IMR-90 (cell line): Measurements from ENCODE around the gene DOCK4. TPM values are rescaled to one million over a fixed set of nuclear protein-coding genes. Genes with fewer than 3 reads are reported as not detected.

Experiments used
- ATAC-seq: fragments of 200-7000 bp; cut with Tn5 transposase; 2 replicates; pipeline ENCODE4 v1.9.1; 2020; ENCODE audit warnings: low read depth, mild to moderate bottlenecking, moderate library complexity
- BruUV-seq: library from RNA; stranded (reverse); fragments of 400-500 nt; replicated peaks from 2 replicates; lab custom pipeline; 2021; lab: Mats Ljungman, UMichigan
- CTCF ChIA-PET: fragments of 300-600 bp; formaldehyde crosslinking; extraction: SDS; loops from one replicate; lab custom pipeline; 2021; ENCODE audit warnings: antibody characterized with exemption; lab: Yijun Ruan, JAX
- POLR2A ChIA-PET: fragments of 300-600 bp; sonication (Branson Sonifier 250); formaldehyde crosslinking; loops from one replicate; lab custom pipeline; 2022; ENCODE audit warnings: antibody characterized with exemption; ENCODE audit not compliant: unreplicated experiment; lab: Charles Lee
- DNase-seq: peaks from one replicate; pipeline ENCODE4 v3.0.0; 2013
- H2AFZ ChIP-seq: replicated peaks from 2 replicates; pipeline ENCODE3; 2013; ENCODE audit warnings: low read length, mild to moderate bottlenecking; ENCODE audit not compliant: poor library complexity
- H2AK5ac ChIP-seq: 2 replicates; pipeline ENCODE4 v1.6.1; 2013; ENCODE audit warnings: low read depth, low read length, inconsistent platforms
- H2AK9ac ChIP-seq: replicated peaks from 2 replicates; pipeline ENCODE3; 2013; ENCODE audit warnings: mild to moderate bottlenecking, low read depth, low read length, moderate library complexity; ENCODE audit not compliant: poor library complexity
- H2BK120ac ChIP-seq: 2 replicates; pipeline ENCODE4 v1.6.1; 2013; ENCODE audit warnings: low read depth, low read length, inconsistent platforms
- H2BK15ac ChIP-seq: 3 replicates; pipeline ENCODE4 v1.6.1; 2013; ENCODE audit warnings: low read depth, low read length, inconsistent platforms
- H2BK20ac ChIP-seq: 2 replicates; pipeline ENCODE4 v1.6.1; 2013; ENCODE audit warnings: low read depth, mild to moderate bottlenecking, inconsistent platforms, low read length, moderate library complexity
- H2BK5ac ChIP-seq: 2 replicates; pipeline ENCODE4 v1.6.1; 2013; ENCODE audit warnings: mild to moderate bottlenecking, low read depth, low read length, inconsistent platforms; ENCODE audit not compliant: poor library complexity, severe bottlenecking
- H3K14ac ChIP-seq: replicated peaks from 2 replicates; pipeline ENCODE4 v1.6.1; 2013; ENCODE audit warnings: low read depth, low read length, inconsistent platforms
- H3K18ac ChIP-seq: 2 replicates; pipeline ENCODE4 v1.6.1; 2013; ENCODE audit warnings: low read depth, low read length, control low read depth
- H3K23ac ChIP-seq: 2 replicates; pipeline ENCODE4 v1.6.1; 2013; ENCODE audit warnings: low read depth, low read length, inconsistent platforms
- H3K27ac ChIP-seq: 2 replicates; pipeline ENCODE4 v1.5.1; 2013; ENCODE audit warnings: mild to moderate bottlenecking, control low read depth, low read length; ENCODE audit not compliant: insufficient read depth
- H3K27me3 ChIP-seq: 2 replicates; pipeline ENCODE4 v1.6.1; 2013; ENCODE audit warnings: low read length; ENCODE audit not compliant: control insufficient read depth, insufficient read depth
- H3K36me3 ChIP-seq: 2 replicates; pipeline ENCODE4 v1.6.1; 2013; ENCODE audit warnings: low read length, mixed read lengths; ENCODE audit not compliant: control insufficient read depth, insufficient read depth
- H3K4ac ChIP-seq: 2 replicates; pipeline ENCODE4 v1.6.1; 2013; ENCODE audit warnings: low read depth, low read length, inconsistent platforms
- H3K4me1 ChIP-seq: 2 replicates; pipeline ENCODE4 v1.6.1; 2013; ENCODE audit warnings: low read length, mixed read lengths; ENCODE audit not compliant: control insufficient read depth, insufficient read depth
- H3K4me2 ChIP-seq: 2 replicates; pipeline ENCODE4 v1.6.1; 2013; ENCODE audit warnings: low read depth, mild to moderate bottlenecking, control low read depth, low read length, moderate library complexity
- H3K4me3 ChIP-seq: 2 replicates; pipeline ENCODE4 v1.5.1; 2013; ENCODE audit warnings: low read depth, mild to moderate bottlenecking, control low read depth, low read length, moderate library complexity; ENCODE audit not compliant: insufficient read depth
- H3K56ac ChIP-seq: 2 replicates; pipeline ENCODE4 v1.6.1; 2013; ENCODE audit warnings: low read length, inconsistent platforms; ENCODE audit not compliant: insufficient read depth; ENCODE audit errors: extremely low read depth
- H3K79me1 ChIP-seq, 2 experiments: 2 replicates each; pipeline ENCODE4 v1.6.1; 2013; ENCODE audit warnings: low read length in 2 of 2, inconsistent platforms in 1 of 2, low read depth in 1 of 2
- H3K9ac ChIP-seq: 2 replicates; pipeline ENCODE4 v1.6.1; 2013; ENCODE audit warnings: low read depth, low read length, control low read depth
- H3K9me1 ChIP-seq: 2 replicates; pipeline ENCODE4 v1.6.1; 2013; ENCODE audit warnings: low read length, inconsistent platforms; ENCODE audit not compliant: insufficient read depth
- H3K9me3 ChIP-seq: 2 replicates; pipeline ENCODE4 v1.6.1; 2013; ENCODE audit warnings: low read length; ENCODE audit not compliant: control insufficient read depth, insufficient read depth
- H4K20me1 ChIP-seq: 2 replicates; pipeline ENCODE4 v1.6.1; 2013; ENCODE audit warnings: low read length, inconsistent platforms; ENCODE audit not compliant: insufficient read depth
- H4K5ac ChIP-seq: 2 replicates; pipeline ENCODE4 v1.6.1; 2013; ENCODE audit warnings: mild to moderate bottlenecking, low read depth, low read length, control low read depth
- H4K8ac ChIP-seq, 2 experiments: 2 replicates each; pipeline ENCODE4 v1.6.1; 2013; ENCODE audit warnings: low read depth in 2 of 2, low read length in 2 of 2, control low read depth in 1 of 2, inconsistent platforms in 1 of 2
- H4K91ac ChIP-seq: 2 replicates; pipeline ENCODE4 v1.6.1; 2013; ENCODE audit warnings: low read depth, low read length, inconsistent platforms; ENCODE audit not compliant: insufficient read depth
- CEBPB ChIP-seq: IDR thresholded peaks from 2 replicates; pipeline ENCODE4 v1.6.1; 2012; ENCODE audit warnings: low read depth, low read length, improper control_type of control experiment
- FOS ChIP-seq: fragments of 150-350 bp; IDR thresholded peaks from 2 replicates; pipeline ENCODE4 v1.6.1; 2016; ENCODE audit warnings: low read depth, low read length
- MAFK ChIP-seq: IDR thresholded peaks from 2 replicates; pipeline ENCODE4 v1.6.1; 2012; ENCODE audit warnings: low read depth, low read length, improper control_type of control experiment
- MXI1 ChIP-seq: IDR thresholded peaks from 2 replicates; pipeline ENCODE4 v1.6.1; 2012; ENCODE audit warnings: low read depth, mild to moderate bottlenecking, low read length, moderate library complexity, borderline replicate concordance
- NFE2L2 ChIP-seq: fragments of 150-350 bp; IDR thresholded peaks from 2 replicates; pipeline ENCODE4 v1.6.1; 2016; ENCODE audit warnings: low read depth, mild to moderate bottlenecking, low read length
- SMC3 ChIP-seq: fragments of 150-350 bp; IDR thresholded peaks from 2 replicates; pipeline ENCODE4 v1.6.1; 2016; ENCODE audit warnings: low read depth, mild to moderate bottlenecking, antibody characterized with exemption, low read length, moderate library complexity
- dilution Hi-C: fragments of 300-500 bp; cut with HindIII; formaldehyde crosslinking; loops from one replicate; pipeline ENCODE4 v1.14.3; 2018; ENCODE audit warnings: low sequenced_read_pairs; ENCODE audit not compliant: unreplicated experiment
- in situ Hi-C: fragments of 300-500 bp; cut with MboI; formaldehyde crosslinking; loops from 3 replicates; pipeline ENCODE4 v1.14.3; 2019; ENCODE audit warnings: low sequenced_read_pairs, inconsistent platforms, mixed read lengths
- intact Hi-C: fragments of 100-400 bp; cut with micrococcal nuclease; formaldehyde crosslinking; loops from 2 replicates; pipeline ENCODE4 v1.10.0; 2022
- polyA plus RNA-seq, 3 experiments: library from polyadenylated mRNA; depleted of rRNA; stranded (reverse); fragments of >200 nt; gene quantifications; 2 replicates each; pipeline ENCODE4 v1.2.3, GENCODE V29; 2012; ENCODE audit warnings: low replicate concordance in 1 of 3
- total RNA-seq: library from RNA; depleted of rRNA; stranded (reverse); fragments of >200 nt; gene quantifications from 2 replicates; pipeline ENCODE4 v1.2.3, GENCODE V29; 2012

Gene DOCK4
- total and polyA plus RNA-seq, 2 of the 4 experiments (the other 2 are of a cell fraction), result 4.4 to 12.2 TPM

- intact Hi-C loops, result no loop called here
- Histone ChIP-seq H3K9ac (no peak overlapping the region), H4K91ac (no peak overlapping the region), H3K4me2 (no peak overlapping the region), H3K56ac (no peak overlapping the region), H2BK15ac (no peak overlapping the region), H3K4me1 (no peaks in the 10 kb centered on the region), H3K27ac (no peak overlapping the region), H2BK5ac (no peak overlapping the region), H2AK9ac (no peak overlapping the region), H3K79me1 (no peaks in the 10 kb centered on the region), H2AFZ (no peak overlapping the region), H4K5ac (no peak overlapping the region), H3K4ac (no peak overlapping the region), H3K23ac (no peak overlapping the region), H3K9me3 (no peaks in the 10 kb centered on the region), H3K4me3 (no peak overlapping the region), H2AK5ac (no peak overlapping the region), H3K9me1 (peaks cover 2% of the 10 kb centered on the region; the same call in 1 of the 2 replicates), H4K20me1 (no peaks in the 10 kb centered on the region), H3K14ac (no peak overlapping the region), H3K27me3 (no peaks in the 10 kb centered on the region), H3K18ac (no peak overlapping the region), H2BK120ac (no peak overlapping the region), H4K8ac (no peak overlapping the region), H3K36me3 (peaks cover 3% of the 10 kb centered on the region), H2BK20ac (no peak overlapping the region)
- CTCF ChIA-PET, result interaction anchor here (0.7 to 1.6 kb wide), 2 partner anchors 18 to 20 kb away, joined by 4 to 6 read pairs; no protein-coding TSS in a partner anchor
- TF ChIP-seq SMC3 (no peak), MXI1 (no peak), NFE2L2 (peak; percentile 52; the same call in 1 of the 2 replicates), FOS (peak; percentile 44; the same call in 1 of the 2 replicates), CEBPB (peak; percentile 82), MAFK (peak; percentile 46; the same call in 1 of the 2 replicates)
- dilution Hi-C loops, result no loop called here
- BruUV-seq, result no TSS peak
- POLR2A ChIA-PET, result no interaction called here
- peak; percentile 89 for DNase-seq
- peak; percentile 89 for ATAC-seq
- in situ Hi-C loops, result no loop called here
These were observed 371.1 kb downstream of the DOCK4 start for GRCh38 chr7:111835066-111835465.
